GM23248 (cell line): Measurements from ENCODE around the gene TBC1D3K. TPM values are rescaled to one million over a fixed set of nuclear protein-coding genes. Genes with fewer than 3 reads are reported as not detected.
"Not testable (repeated sequence)": the region's sequence is repeated elsewhere in the genome, so short reads cannot be mapped to it uniquely, and the experiment has no call there.

ENCODE experiments used
- DNase-seq: peaks from one replicate; pipeline ENCODE4 v3.0.0-alpha.2; 2015
- H2AFZ ChIP-seq: fragments of 200-600 bp; sonication (generic); 2 replicates; pipeline ENCODE4 v1.6.1; 2016; ENCODE audit warnings: antibody characterized with exemption
- H3F3A ChIP-seq: fragments of 200-600 bp; sonication (generic); 2 replicates; pipeline ENCODE4 v1.6.1; 2016; ENCODE audit warnings: mild to moderate bottlenecking, antibody characterized with exemption, mixed run types; ENCODE audit not compliant: insufficient read depth
- H3K27ac ChIP-seq: fragments of 200-600 bp; sonication (generic); 2 replicates; pipeline ENCODE4 v1.5.1; 2016; ENCODE audit warnings: mild to moderate bottlenecking
- H3K27me3 ChIP-seq: fragments of 200-600 bp; sonication (generic); replicated peaks from 2 replicates; pipeline ENCODE4 v1.6.1; 2016; ENCODE audit warnings: mild to moderate bottlenecking; ENCODE audit not compliant: insufficient read depth
- H3K36me3 ChIP-seq: fragments of 200-600 bp; sonication (generic); 2 replicates; pipeline ENCODE4 v1.6.1; 2016; ENCODE audit warnings: low read depth, mild to moderate bottlenecking
- H3K4me1 ChIP-seq: fragments of 200-600 bp; sonication (generic); 2 replicates; pipeline ENCODE4 v1.6.1; 2016; ENCODE audit warnings: mild to moderate bottlenecking; ENCODE audit not compliant: insufficient read depth
- H3K4me2 ChIP-seq: fragments of 200-600 bp; sonication (generic); one replicate; pipeline ENCODE4 v1.6.1; 2016; ENCODE audit warnings: mild to moderate bottlenecking; ENCODE audit not compliant: unreplicated experiment
- H3K4me3 ChIP-seq: fragments of 200-600 bp; sonication (generic); 2 replicates; pipeline ENCODE4 v1.5.1; 2016; ENCODE audit warnings: mild to moderate bottlenecking
- H3K79me2 ChIP-seq: fragments of 200-600 bp; sonication (generic); 2 replicates; pipeline ENCODE4 v1.6.1; 2016; ENCODE audit warnings: mild to moderate bottlenecking; ENCODE audit not compliant: insufficient read depth
- H3K9ac ChIP-seq: fragments of 200-600 bp; sonication (generic); 2 replicates; pipeline ENCODE4 v1.6.1; 2016; ENCODE audit warnings: mild to moderate bottlenecking
- H3K9me2 ChIP-seq: fragments of 200-600 bp; sonication (generic); 2 replicates; pipeline ENCODE4 v1.6.1; 2016; ENCODE audit warnings: mixed run types, mild to moderate bottlenecking, moderate library complexity; ENCODE audit not compliant: insufficient read depth
- H3K9me3 ChIP-seq: fragments of 200-600 bp; sonication (generic); one replicate; pipeline ENCODE4 v1.6.1; 2017; ENCODE audit warnings: low read depth
- H4K20me1 ChIP-seq: fragments of 200-600 bp; sonication (generic); 2 replicates; pipeline ENCODE4 v1.6.0; 2016; ENCODE audit not compliant: insufficient read depth
- EZH2 ChIP-seq: fragments of 200-600 bp; sonication (generic); IDR thresholded peaks from 2 replicates; pipeline ENCODE4 v1.6.1; 2018; ENCODE audit warnings: antibody characterized with exemption, mild to moderate bottlenecking; ENCODE audit not compliant: insufficient read depth, poor library complexity, severe bottlenecking
- EZH2phosphoT487 ChIP-seq: fragments of 200-600 bp; sonication (generic); IDR thresholded peaks from 2 replicates; pipeline ENCODE4 v1.6.1; 2018; ENCODE audit warnings: antibody characterized with exemption, moderate library complexity, mild to moderate bottlenecking, low read depth; ENCODE audit not compliant: insufficient read depth
- WGBS, 2 experiments: methylation state at CpG; one replicate each; pipeline ENCODE4 v1.1.6; 2015 to 2017; ENCODE audit warnings: low lambda C conversion rate in 2 of 2, low coverage in 1 of 2; ENCODE audit errors: missing lambda C conversion rate in 2 of 2; 5-methylcytosine and 5-hydroxymethylcytosine counted together
- in situ Hi-C: fragments of 300-500 bp; cut with MboI; formaldehyde crosslinking; loops from 2 replicates; pipeline ENCODE4 v1.15.0; 2020
- polyA plus RNA-seq: library from polyadenylated mRNA; unstranded; fragments of >200 nt; fragmentation: Nextera tagmentation; extraction: Ambion mirVana; gene quantifications from 2 replicates; pipeline ENCODE4 v1.2.1, GENCODE V29; 2016
- small RNA-seq: library from RNA; depleted of rRNA; stranded (forward); fragments of <200 nt; gene quantifications from one replicate; pipeline ENCODE3, GENCODE V24; 2014; ENCODE audit warnings: low read depth, low replicate concordance
- total RNA-seq: library from RNA; depleted of rRNA; stranded (reverse); fragments of >200 nt; shearing (Covaris generic); gene quantifications from 2 replicates; pipeline ENCODE4 v1.2.3, GENCODE V29; 2014; rRNA removed

TBC1D3K gene
- total RNA-seq: not detected in 2 replicates
- polyA plus RNA-seq: not detected in 2 replicates

- in situ Hi-C loops, H3F3A ChIP-seq, H3K79me2 ChIP-seq, H3K27ac ChIP-seq, H3K9me2 ChIP-seq, H3K9ac ChIP-seq, H3K4me3 ChIP-seq, DNase-seq, H3K36me3 ChIP-seq, H3K4me1 ChIP-seq, H2AFZ ChIP-seq, H4K20me1 ChIP-seq, H3K9me3 ChIP-seq, H3K27me3 ChIP-seq, H3K4me2 ChIP-seq: not testable (repeated sequence)
- whole genome bisulfite sequencing, 2 experiments: 48 to 57% methylated on average over 8 of the region's 10 CpGs
Measured at GRCh38 chr17:37924115-37924514, at the start of gene TBC1D3K. TSS of gene TBC1D3K (plus strand) at chr17:37924415. CDS start at chr17:37926000, 1,585 bp downstream.

GRCh38 chr17:37884516-37884915, 39.7 kb upstream of the TBC1D3K start:
- Histone ChIP-seq H3F3A (no peaks in the 10 kb centered on the region), H3K4me3 (no peak overlapping the region), H3K36me3 (no peaks in the 10 kb centered on the region), H3K4me1 (no peaks in the 10 kb centered on the region), H2AFZ (peak overlapping the region; percentile 31; the same call in 1 of the 2 replicates), H3K4me2 (no peak overlapping the region), H3K9me3 (no peaks in the 10 kb centered on the region), H4K20me1 (no peaks in the 10 kb centered on the region), H3K9me2 (no peaks in the 10 kb centered on the region), H3K27me3 (no peaks in the 10 kb centered on the region), H3K27ac (no peak overlapping the region), H3K79me2 (no peaks in the 10 kb centered on the region), H3K9ac (no peak overlapping the region)
- 28 to 50% methylated on average over 2 of the region's 2 CpGs for WGBS, 2 experiments
- in situ Hi-C loops: no loop called here
- TF ChIP-seq EZH2phosphoT487 (no peak), EZH2 (no peak)
- DNase-seq: no peak

- TF ChIP-seq EZH2 (no peak), EZH2phosphoT487 (no peak)
- DNase-seq: no peak
- in situ Hi-C loops: no loop called here
- Histone ChIP-seq H3K79me2 (no peaks in the 10 kb centered on the region), H3K9me3 (no peaks in the 10 kb centered on the region), H3K4me1 (no peaks in the 10 kb centered on the region), H3K27ac (no peak overlapping the region), H3K9me2 (no peaks in the 10 kb centered on the region), H3K27me3 (no peaks in the 10 kb centered on the region), H3K9ac (no peak overlapping the region), H3K4me2 (no peak overlapping the region), H3K36me3 (no peaks in the 10 kb centered on the region), H3F3A (no peaks in the 10 kb centered on the region), H3K4me3 (no peak overlapping the region), H4K20me1 (no peaks in the 10 kb centered on the region), H2AFZ (no peak overlapping the region)
- 48 to 60% methylated on average over 3 to 5 of the region's 5 CpGs for WGBS, 2 experiments
Measured at GRCh38 chr17:37885136-37885535, 39.1 kb upstream of the TBC1D3K start.

- no peaks in the 10 kb centered on the region for H3K79me2 ChIP-seq
- no peak overlapping the region for H3K27ac ChIP-seq
- H3K9me3 ChIP-seq: no peaks in the 10 kb centered on the region
- H3K4me1 ChIP-seq: no peaks in the 10 kb centered on the region
- H3K9me2 ChIP-seq: no peaks in the 10 kb centered on the region
- TF ChIP-seq EZH2: no peak
- no peak for TF ChIP-seq EZH2phosphoT487
- H3K36me3 ChIP-seq: no peaks in the 10 kb centered on the region
- H3K27me3 ChIP-seq: no peaks in the 10 kb centered on the region
- H3K9ac ChIP-seq: no peak overlapping the region
- no peaks in the 10 kb centered on the region for H4K20me1 ChIP-seq
- no peak overlapping the region for H3K4me3 ChIP-seq
- no peak overlapping the region for H3K4me2 ChIP-seq
- no peaks in the 10 kb centered on the region for H3F3A ChIP-seq
- DNase-seq: no peak
- in situ Hi-C loops: no loop called here
- WGBS, 2 experiments: 42 to 60% methylated on average over 2 of the region's 2 CpGs
- H2AFZ ChIP-seq: no peak overlapping the region
Measured at GRCh38 chr17:37888881-37889280, 35.3 kb upstream of the TBC1D3K start.

GRCh38 chr17:37896961-37897360, 27.3 kb upstream of the TBC1D3K start:
- DNase-seq, H4K20me1 ChIP-seq, H3K36me3 ChIP-seq, H3K4me2 ChIP-seq, in situ Hi-C loops, H3K9me3 ChIP-seq, H3K79me2 ChIP-seq, H3K9ac ChIP-seq, H3K9me2 ChIP-seq, H3K27ac ChIP-seq, H3K4me3 ChIP-seq, H3K4me1 ChIP-seq, H2AFZ ChIP-seq, H3K27me3 ChIP-seq, H3F3A ChIP-seq: not testable (repeated sequence)

Small RNA genes within 50 kb of the gene (small RNA-seq; reads per million reads assigned to genes)
- not detected for gene RF00001
- gene RNU6-489P: not detected

Other genes with a start within 250 kb of the TBC1D3K start
- gene HNF1B, start 179.4 kb upstream of the TBC1D3K start, total RNA-seq: not detected in 2 replicates
- not detected in 2 replicates for gene HNF1B, start 179.4 kb upstream of the TBC1D3K start, polyA plus RNA-seq
- gene TBC1D3L, start 64.6 kb downstream of the TBC1D3K start, total RNA-seq: 3.9 and 11.4 TPM in 2 replicates
- gene TBC1D3L, start 64.6 kb downstream of the TBC1D3K start, polyA plus RNA-seq: 3.5 and 4.2 TPM in 2 replicates
- not detected in 2 replicates for gene TBC1D3D, start 79.6 kb downstream of the TBC1D3K start, total RNA-seq
- not detected in 2 replicates for gene TBC1D3D, start 79.6 kb downstream of the TBC1D3K start, polyA plus RNA-seq
- gene TBC1D3C, start 144.2 kb downstream of the TBC1D3K start, total RNA-seq: not detected in 2 replicates
- not detected in 2 replicates for gene TBC1D3C, start 144.2 kb downstream of the TBC1D3K start, polyA plus RNA-seq
- gene TBC1D3E, start 203.5 kb downstream of the TBC1D3K start, total RNA-seq: not detected in 2 replicates
- gene TBC1D3E, start 203.5 kb downstream of the TBC1D3K start, polyA plus RNA-seq: not detected in 2 replicates